G401.6 (cell line): ENCODE data around the gene BCAS3.

Experiments used
- FAIRE-seq: peaks from 2 replicates; lab custom pipeline; 2012; peaks lifted over from hg19 to GRCh38; lab: Jason Lieb, UNC

The BCAS3 gene

DNA sequence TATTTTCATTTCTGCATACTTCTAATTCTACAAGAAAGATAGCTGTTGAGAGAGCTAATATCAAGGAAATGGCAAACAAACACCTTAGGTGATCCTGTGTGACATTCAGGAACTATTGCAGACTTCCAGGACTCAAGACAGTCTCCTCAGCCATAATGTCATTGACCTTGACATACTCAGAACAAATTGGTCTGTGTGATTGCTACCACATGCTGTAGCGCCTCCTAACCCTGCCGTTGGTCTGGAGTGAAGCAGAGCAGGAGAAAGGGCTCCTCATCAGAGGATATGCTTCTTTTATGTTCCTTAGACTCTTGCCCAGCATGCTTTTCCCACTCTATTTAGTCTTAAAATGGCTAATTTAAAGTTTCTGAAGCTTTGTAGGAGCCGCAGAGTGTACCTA lies 527.8 kb downstream of the BCAS3 start:
- no peak for FAIRE-seq

DNA sequence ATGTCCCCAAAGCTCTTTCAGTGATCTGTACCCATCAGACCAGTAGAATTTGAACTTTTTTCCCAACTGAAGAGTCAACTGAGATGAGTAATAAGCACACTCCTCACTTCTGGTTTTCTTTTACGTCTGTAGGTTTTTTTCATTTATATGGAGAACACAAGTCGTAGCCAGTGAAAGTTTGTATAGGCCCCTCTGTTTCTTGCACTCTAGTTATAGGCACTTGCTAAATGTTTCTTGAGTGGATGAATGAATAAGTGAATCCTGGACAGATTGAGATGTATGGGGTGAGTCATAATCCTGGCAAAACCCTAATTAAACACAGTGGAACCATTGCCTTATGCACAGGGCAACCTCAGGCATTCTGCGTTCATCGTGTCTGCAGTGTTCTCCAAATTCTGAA lies 528.3 kb downstream of the BCAS3 start:
- FAIRE-seq: no peak

GRCh38 chr17:61206922-61207321 lies 529.3 kb downstream of the BCAS3 start:
- FAIRE-seq: no peak

DNA sequence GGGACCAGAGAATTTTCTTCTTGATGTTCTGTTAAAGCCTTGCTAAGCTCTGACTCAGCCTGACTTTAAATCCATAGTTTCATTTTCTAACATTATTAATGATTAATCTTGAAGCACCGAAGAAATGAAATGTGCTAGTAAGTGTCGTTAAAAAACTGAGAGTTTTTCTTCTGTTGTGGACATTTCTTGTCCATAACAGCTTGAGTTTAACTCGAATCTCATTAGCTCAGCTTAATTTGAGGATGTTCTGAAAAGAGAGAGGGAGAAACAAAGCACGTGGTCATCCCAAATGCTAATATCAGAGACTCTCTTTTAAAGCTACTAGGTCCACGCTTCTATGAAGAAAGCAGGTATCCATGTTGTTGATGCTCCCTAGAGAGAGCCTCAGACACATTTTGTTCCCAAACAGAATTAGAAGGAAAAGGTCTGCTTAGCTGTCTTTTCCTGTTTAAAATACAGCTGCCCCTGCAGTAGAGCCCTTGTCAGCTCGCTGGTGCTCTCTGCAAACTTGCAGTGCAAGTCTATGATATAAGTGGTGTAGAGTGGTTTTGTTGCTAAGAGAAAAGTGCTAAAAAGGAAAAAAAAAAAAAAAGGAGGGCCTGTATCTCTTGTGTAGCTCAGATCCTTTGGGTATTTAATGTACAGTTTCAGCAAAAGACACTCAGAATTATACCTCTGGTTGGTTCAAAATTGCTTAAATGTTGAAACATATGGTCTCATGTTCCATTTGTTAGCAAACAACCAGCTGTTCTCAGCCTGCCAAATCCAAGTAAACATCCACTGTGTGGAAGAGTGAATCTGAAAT lies 530.9 kb downstream of the BCAS3 start:
- no peak for FAIRE-seq

GRCh38 chr17:61209106-61209439 lies 531.4 kb downstream of the BCAS3 start:
- no peak for FAIRE-seq

GRCh38 chr17:61209525-61209924 lies 531.9 kb downstream of the BCAS3 start:
- FAIRE-seq: no peak

- FAIRE-seq: no peak
These were observed 533.6 kb downstream of the BCAS3 start for GRCh38 chr17:61211236-61211635.

GRCh38 chr17:61212655-61213054 lies 535.0 kb downstream of the BCAS3 start:
- FAIRE-seq: no peak

DNA sequence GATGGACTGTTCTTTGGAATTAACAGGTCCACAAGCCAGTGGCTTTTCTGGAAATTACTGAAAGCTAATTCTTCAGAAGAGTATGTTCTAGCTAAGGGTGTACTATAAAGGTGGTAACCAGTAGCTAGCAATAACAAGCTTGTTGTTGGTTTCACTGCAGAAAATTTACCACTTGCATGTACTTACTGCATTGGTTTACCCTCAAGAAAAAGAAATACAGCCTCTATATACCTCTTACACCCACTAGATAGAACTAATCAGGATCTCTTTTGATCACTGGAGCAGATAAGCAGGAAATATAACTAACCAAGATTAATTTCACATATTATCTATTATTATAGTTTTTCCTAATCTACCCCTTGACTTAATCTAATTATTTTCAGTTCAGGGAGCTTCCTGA lies 537.1 kb downstream of the BCAS3 start:
- no peak for FAIRE-seq

DNA sequence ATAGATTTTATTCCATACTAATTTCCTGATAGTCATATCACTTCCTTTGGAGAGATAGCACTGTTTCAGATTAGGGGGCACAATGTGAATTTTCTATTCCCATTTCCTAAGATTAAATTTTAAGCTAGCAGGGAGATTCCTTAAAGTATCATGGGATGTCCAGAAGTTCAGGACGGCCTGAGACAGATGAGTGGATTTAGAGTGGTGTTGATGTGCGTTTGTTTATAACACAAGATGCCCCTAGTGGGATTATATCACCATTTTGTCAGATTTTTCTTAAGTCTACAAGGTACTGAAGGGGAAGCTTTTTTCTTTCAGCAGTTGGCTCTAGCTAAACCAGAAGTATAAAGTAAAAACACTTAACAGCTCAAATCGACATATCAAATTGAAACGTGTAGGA lies 538.4 kb downstream of the BCAS3 start:
- no peak for FAIRE-seq

DNA sequence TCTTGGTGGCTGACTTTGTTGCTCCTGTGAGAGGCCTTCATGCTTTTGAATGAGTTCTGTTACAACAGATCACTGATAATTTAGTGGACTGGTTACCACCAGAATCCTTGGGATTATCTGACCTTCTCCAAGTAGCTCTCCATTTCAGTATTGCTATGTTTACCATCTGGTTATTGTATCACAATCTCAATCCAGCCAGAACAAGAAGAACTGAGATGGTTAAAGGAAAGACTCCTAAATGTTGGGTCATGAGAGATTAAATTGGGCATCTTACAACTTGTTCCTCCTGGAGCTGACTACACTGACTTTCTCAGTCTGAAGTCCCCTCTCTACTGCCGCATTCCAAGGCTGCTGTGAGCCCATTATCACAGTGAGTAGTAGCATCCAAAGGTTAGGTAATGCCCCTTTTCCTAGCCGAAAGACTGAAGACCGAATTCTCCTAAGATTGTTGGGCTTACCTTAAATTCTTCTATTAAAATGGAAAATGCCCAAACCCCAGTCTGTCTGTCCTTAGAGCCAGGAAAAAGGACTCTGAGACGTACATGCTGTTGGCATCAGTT lies 540.3 kb downstream of the BCAS3 start:
- FAIRE-seq: no peak

DNA sequence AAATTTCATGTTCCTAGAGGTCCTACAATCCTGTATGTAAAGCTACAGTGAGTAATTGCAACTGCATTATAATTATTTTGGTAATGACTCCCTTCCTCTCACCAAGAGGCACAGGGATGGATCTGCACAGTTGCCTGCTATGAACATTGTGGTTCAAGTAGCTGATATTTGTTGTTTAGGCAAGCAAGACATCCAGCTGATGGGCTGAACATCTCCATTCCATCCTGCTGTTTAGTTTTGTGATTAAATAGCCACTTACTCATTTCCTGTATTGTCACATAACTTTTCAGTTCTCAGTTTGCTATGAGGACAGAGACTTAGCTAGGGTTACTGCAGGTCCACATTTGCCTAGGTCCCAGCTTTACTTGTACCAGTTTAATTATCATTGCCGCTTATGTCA lies 540.8 kb downstream of the BCAS3 start:
- no peak for FAIRE-seq

GRCh38 chr17:61219460-61219859 lies 541.8 kb downstream of the BCAS3 start:
- FAIRE-seq: no peak

DNA sequence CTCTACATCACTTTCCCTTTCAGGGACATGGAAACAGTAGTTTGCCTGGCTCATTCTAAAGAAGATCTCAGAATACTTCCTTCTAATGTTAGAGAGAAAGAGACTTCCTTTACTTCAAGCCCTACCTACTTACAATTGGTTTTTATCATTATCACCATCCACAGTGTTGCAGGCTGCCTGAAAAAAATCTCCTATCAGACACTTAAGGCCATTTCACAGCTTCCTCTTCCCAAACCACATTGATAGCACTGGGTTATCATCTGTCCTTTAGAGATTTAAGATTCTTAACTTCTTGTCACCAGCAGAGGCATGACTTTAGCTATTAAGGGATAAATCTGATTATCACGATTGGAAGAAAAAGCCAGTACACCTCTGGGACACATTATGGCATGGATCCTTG lies 543.5 kb downstream of the BCAS3 start:
- no peak for FAIRE-seq

DNA sequence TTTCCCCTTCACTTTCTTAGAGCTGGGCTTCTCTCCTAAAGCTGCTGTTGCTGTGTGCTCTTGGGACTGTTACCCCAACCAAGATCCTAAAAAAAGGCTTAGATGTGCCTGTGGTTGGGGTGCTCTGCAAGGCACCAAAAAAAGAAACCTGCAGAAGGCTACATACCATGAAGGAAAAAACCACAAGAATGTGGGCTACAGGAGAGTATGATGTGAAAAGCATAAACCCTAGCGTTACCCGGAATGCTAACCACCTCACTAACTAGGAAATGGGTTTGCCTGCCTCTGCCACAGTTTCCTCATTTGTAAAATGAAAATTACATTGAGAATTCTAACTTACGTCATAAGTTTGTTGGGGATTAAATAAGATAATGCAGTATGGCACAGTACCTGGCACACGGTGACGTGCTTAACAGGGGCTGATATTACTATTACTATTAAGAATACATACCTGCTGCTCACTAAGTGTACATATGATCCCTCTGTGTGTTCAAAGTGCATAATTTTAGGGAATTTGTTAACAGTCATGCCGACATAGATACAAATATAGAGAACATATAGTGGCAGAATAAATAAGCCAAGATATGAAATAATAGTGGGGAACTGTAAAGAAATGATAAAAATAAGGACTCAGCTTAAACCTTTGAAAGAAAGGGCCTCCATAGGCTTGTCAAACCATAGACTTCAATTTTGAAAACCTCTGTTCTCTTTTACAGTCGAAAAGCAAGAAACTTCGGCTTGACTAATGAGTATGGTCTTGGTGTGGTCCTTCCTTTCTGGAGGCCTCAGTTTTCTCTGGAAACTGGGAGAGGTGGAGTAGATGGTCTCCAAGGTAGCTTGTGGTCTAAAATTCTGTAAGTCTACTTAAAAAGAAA lies 544.2 kb downstream of the BCAS3 start:
- no peak for FAIRE-seq

DNA sequence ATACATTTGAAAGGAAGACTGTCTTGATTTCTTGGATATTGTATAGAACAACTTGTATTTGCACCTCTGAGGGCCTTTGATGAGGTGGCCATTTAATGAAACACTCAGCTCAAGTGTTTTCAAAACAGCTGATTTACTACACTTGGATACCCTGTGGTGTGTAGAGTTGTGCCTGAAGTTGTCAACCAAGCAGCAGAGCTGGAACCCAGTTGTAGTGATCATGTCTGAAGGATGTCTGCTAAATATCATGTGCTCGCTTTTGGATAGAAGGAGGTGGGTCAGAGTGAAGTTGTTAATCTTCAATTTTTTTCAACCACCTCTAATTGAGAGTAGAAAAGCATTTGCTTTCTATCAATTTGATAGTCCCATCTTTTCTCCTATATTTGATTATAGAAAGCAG lies 546.1 kb downstream of the BCAS3 start:
- no peak for FAIRE-seq

GRCh38 chr17:61225178-61225882 lies 547.7 kb downstream of the BCAS3 start:
- no peak for FAIRE-seq

DNA sequence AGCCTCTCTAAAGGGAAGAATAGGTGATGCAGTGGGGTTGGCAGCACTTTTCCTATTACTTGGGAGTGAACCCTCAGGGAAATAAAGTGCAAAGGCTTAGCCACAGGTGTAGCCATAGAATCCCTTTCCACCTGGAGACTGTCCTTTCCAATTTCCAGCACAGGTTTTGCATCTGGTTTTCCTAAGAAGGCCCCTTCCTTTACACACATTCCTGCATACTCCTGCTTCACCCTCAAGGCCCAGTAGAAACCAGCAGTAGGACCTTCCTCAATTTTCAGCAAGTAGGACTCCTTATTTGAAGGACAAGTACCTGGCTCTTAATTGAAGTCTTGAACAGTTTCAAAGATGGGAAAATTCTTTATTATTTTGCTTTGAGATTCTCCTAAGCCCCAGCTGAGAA lies 550.2 kb downstream of the BCAS3 start:
- no peak for FAIRE-seq

DNA sequence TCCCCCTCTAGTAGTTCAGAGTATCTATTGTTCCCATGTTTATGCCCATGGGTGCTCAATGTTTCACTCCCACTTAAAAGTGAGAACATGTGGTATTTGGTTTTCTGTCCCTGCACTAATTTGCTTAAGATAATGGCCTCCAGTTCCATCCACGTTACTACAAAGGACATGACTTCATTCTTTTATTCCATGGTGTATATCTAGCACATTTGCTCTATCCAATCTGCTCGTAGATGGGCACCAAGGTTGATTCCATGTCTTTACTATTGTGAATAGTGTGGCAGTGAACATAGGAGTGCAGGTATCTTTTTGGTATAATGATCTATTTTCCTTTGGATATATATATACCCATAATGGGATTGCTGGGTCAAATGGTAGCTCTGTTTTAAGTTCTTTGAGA lies 552.8 kb downstream of the BCAS3 start:
- FAIRE-seq: no peak

DNA sequence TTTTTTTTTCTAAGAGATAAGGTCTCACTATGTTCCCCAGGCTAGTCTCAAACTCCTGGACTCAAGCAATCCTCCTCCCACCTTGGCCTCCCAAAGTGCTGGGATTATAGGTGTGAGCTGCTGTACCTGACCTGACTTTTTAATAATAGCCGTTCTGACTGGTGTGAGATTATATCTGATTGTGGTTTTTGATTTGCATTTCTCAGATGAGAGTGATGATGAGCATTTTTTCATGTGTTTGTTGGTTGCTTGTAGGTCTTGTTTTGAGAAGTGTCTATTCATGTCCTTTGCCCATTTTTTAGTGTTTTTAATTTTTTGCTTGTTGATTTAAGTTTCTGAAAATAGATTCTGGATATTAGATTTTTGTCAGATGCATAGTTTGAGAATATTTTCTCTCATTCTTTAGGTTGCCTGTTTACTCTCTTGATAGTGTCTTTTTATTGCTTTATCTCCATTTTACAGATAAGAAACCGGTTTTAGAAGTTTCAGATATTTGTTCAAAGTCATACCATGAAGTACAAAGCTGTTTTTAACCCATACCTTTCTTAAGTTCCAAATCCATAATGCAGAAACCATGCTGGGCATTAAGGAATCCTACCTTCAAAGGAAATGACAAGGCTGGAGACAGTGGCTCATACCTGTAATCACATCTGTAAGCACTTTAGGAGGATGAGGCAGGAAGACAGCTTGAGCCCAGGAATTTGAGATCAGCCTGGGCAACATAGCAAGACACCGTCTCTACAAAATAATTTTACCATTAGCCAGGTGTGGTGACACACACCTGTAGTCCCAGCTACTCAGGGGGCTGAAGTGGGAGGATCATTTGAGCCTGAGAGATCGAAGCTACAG lies 553.5 kb downstream of the BCAS3 start:
- no peak for FAIRE-seq

DNA sequence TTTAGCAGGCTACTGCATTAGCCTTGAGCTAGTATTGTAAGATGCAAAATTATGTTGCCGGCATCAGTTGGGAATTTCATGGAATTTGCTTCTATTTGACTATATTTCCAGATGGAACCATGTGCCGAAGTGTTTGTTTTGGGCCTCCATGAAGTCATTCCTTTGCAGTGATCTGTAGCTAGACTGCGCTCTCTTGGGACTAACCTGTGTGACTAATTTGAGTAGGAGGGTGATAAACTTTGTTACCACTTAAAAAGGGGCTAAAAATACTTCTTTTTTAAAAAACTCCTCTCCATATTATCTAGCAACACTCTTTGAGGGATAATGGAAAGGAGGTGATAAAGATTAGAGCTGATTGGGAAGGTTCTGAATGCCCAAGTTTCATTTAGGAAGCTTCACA lies 555.2 kb downstream of the BCAS3 start:
- no peak for FAIRE-seq
